A673 (cell line): ENCODE measurements around the gene CCL27. TPM values are rescaled to one million over a fixed set of nuclear protein-coding genes. Genes with fewer than 3 reads are reported as not detected.
A peak's percentile ranks its signal among the peaks of the same experiment; 100 is the strongest.

Experiments used
- BruUV-seq: library from RNA; stranded (reverse); fragments of 400-500 nt; replicated peaks from 2 replicates; lab custom pipeline; 2021; lab: Mats Ljungman, UMichigan
- CTCF ChIA-PET: fragments of 300-600 bp; sonication (Branson Sonifier 250); formaldehyde crosslinking; loops from one replicate; lab custom pipeline; 2022; ENCODE audit warnings: antibody characterized with exemption; lab: Charles Lee
- POLR2A ChIA-PET: fragments of 300-600 bp; sonication (Branson Sonifier 250); formaldehyde crosslinking; loops from one replicate; lab custom pipeline; 2022; ENCODE audit warnings: antibody characterized with exemption; ENCODE audit not compliant: low non-redundant PET; lab: Charles Lee
- DNase-seq: peaks from one replicate; pipeline ENCODE4 v3.0.0-alpha.2; 2015; ENCODE audit warnings: low spot score
- H3K27ac ChIP-seq: fragments of 200-600 bp; sonication (generic); 2 replicates; pipeline ENCODE4 v1.5.1; 2016; ENCODE audit warnings: mixed run types, low read depth, mild to moderate bottlenecking, mixed read lengths, antibody characterized with exemption, low read length; ENCODE audit not compliant: poor library complexity, severe bottlenecking
- H3K27me3 ChIP-seq: fragments of 200-600 bp; sonication (generic); replicated peaks from 2 replicates; pipeline ENCODE4 v1.6.1; 2017; ENCODE audit warnings: mixed run types, low read depth, mild to moderate bottlenecking, mixed read lengths, antibody characterized with exemption, low read length; ENCODE audit not compliant: insufficient read depth, poor library complexity
- H3K36me3 ChIP-seq: fragments of 200-600 bp; sonication (generic); 2 replicates; pipeline ENCODE4 v1.6.1; 2016; ENCODE audit warnings: mixed run types, mild to moderate bottlenecking, mixed read lengths, antibody characterized with exemption, low read length; ENCODE audit not compliant: insufficient read depth, poor library complexity, severe bottlenecking
- H3K4me1 ChIP-seq: fragments of 200-600 bp; sonication (generic); 2 replicates; pipeline ENCODE4 v1.6.1; 2017; ENCODE audit warnings: mixed run types, mild to moderate bottlenecking, mixed read lengths, antibody characterized with exemption, low read length; ENCODE audit not compliant: insufficient read depth, poor library complexity, severe bottlenecking
- H3K4me3 ChIP-seq: fragments of 200-600 bp; sonication (generic); 2 replicates; pipeline ENCODE4 v1.5.1; 2016; ENCODE audit warnings: low read depth, mixed run types, mild to moderate bottlenecking, mixed read lengths, low read length; ENCODE audit not compliant: poor library complexity, severe bottlenecking
- H3K9me3 ChIP-seq: fragments of 200-600 bp; sonication (generic); 2 replicates; pipeline ENCODE4 v1.6.1; 2016; ENCODE audit warnings: mixed run types, low read depth, mild to moderate bottlenecking, mixed read lengths, antibody characterized with exemption, low read length; ENCODE audit not compliant: poor library complexity, severe bottlenecking
- EZH2 ChIP-seq: fragments of 200-600 bp; sonication (generic); IDR thresholded peaks from 2 replicates; pipeline ENCODE4 v1.6.1; 2017; ENCODE audit warnings: borderline replicate concordance, low read depth, mild to moderate bottlenecking, mixed read lengths, antibody characterized with exemption, low read length; ENCODE audit not compliant: poor library complexity, severe bottlenecking
- intact Hi-C: fragments of 100-400 bp; cut with micrococcal nuclease; formaldehyde crosslinking; loops from one replicate; pipeline ENCODE4 v1.10.0; 2022; ENCODE audit not compliant: unreplicated experiment
- total RNA-seq: library from RNA; stranded (reverse); gene quantifications from 2 replicates; pipeline ENCODE4 v1.2.3, GENCODE V29; 2021
- TF ChIP-seq, protein P1 (sequence below): fragments of 300-800, 200-600 bp; sonication (generic); conservative IDR thresholded peaks from 2 replicates; pipeline ENCODE4 v1.5.1; 2017; ENCODE audit warnings: low read depth, mild to moderate bottlenecking, antibody characterized with exemption, low read length, moderate library complexity, mixed read lengths

Gene CCL27
- total RNA-seq, 1 experiment from 2014 or later, result not detected

- no peak for TF ChIP-seq EZH2
- TF ChIP-seq, protein P1, sequence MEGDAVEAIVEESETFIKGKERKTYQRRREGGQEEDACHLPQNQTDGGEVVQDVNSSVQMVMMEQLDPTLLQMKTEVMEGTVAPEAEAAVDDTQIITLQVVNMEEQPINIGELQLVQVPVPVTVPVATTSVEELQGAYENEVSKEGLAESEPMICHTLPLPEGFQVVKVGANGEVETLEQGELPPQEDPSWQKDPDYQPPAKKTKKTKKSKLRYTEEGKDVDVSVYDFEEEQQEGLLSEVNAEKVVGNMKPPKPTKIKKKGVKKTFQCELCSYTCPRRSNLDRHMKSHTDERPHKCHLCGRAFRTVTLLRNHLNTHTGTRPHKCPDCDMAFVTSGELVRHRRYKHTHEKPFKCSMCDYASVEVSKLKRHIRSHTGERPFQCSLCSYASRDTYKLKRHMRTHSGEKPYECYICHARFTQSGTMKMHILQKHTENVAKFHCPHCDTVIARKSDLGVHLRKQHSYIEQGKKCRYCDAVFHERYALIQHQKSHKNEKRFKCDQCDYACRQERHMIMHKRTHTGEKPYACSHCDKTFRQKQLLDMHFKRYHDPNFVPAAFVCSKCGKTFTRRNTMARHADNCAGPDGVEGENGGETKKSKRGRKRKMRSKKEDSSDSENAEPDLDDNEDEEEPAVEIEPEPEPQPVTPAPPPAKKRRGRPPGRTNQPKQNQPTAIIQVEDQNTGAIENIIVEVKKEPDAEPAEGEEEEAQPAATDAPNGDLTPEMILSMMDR, result peak; percentile 98
- POLR2A ChIA-PET, result no interaction called here
- Histone ChIP-seq H3K4me3 (peak overlapping the region; percentile 61), H3K36me3 (no peaks in the 10 kb centered on the region), H3K27ac (no peak overlapping the region), H3K27me3 (peaks cover 5% of the 10 kb centered on the region), H3K4me1 (no peaks in the 10 kb centered on the region), H3K9me3 (no peaks in the 10 kb centered on the region)
- no TSS peak for BruUV-seq
- peak; percentile 83 for DNase-seq
- intact Hi-C loops, result no loop called here
- CTCF ChIA-PET, result no interaction called here
These were observed 38.7 kb upstream of the CCL27 start for GRCh38 chr9:34701023-34701768.

DNA sequence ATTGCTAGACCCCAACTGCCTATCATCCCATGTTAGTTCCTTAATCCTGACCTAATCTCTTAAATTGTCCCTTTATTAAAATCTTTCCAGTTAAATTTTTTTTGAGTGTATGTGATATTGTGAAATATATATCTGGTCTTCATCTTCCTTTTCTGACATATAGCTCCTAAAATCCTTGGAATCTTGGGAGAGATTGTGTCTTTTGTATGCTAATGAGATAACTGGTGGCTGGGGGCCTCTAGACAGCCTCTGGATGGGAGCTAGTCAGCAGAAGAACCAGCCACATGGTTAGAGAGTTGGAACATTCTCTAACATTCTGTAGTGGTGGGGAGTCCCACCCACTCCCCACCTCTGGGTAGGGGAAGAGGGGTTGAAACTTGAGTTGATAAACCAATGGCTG, 32.4 kb upstream of the CCL27 start:
- no peaks in the 10 kb centered on the region for H3K4me1 ChIP-seq
- TF ChIP-seq, protein P1, result no peak
- no peak for TF ChIP-seq EZH2
- POLR2A ChIA-PET, result no interaction called here
- H3K4me3 ChIP-seq, result no peak overlapping the region
- H3K27ac ChIP-seq, result no peak overlapping the region
- intact Hi-C loops, result no loop called here
- no TSS peak for BruUV-seq
- DNase-seq, result no peak
- CTCF ChIA-PET, result no interaction called here
- no peaks in the 10 kb centered on the region for H3K9me3 ChIP-seq
- H3K27me3 ChIP-seq, result no peaks in the 10 kb centered on the region
- no peaks in the 10 kb centered on the region for H3K36me3 ChIP-seq

DNA sequence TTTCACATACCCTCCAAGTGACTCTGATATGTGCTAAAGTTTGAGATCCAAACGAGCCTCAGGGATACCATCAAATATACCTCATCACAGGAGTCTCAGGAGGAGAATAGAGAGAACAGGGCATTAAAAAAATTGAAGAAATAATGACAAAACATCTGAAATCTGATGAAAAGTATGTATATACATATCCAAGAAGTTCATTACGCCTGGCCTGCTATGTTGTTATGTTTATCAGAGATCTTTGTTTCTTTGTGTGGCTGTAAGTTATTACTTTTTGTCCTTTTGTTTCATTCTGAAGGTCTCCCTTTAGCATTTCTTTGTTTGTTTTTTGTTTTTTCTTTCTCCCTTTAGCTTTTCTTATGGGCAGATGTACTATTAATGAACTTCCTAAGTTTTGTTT, 31.1 kb upstream of the CCL27 start:
- no peak overlapping the region for H3K4me3 ChIP-seq
- H3K36me3 ChIP-seq, result no peaks in the 10 kb centered on the region
- BruUV-seq, result no TSS peak
- no peaks in the 10 kb centered on the region for H3K4me1 ChIP-seq
- no peak overlapping the region for H3K27ac ChIP-seq
- no peaks in the 10 kb centered on the region for H3K27me3 ChIP-seq
- POLR2A ChIA-PET, result no interaction called here
- DNase-seq, result no peak
- TF ChIP-seq, protein P1, result no peak
- TF ChIP-seq EZH2, result no peak
- H3K9me3 ChIP-seq, result no peaks in the 10 kb centered on the region
- CTCF ChIA-PET, result no interaction called here
- intact Hi-C loops, result no loop called here
